ENCODE results near the gene RAB7B. TPM values are rescaled to one million over a fixed set of nuclear protein-coding genes. Genes with fewer than 3 reads are reported as not detected.

The RAB7B gene
- total and polyA plus RNA-seq, 9 of the 15 experiments (the other 6 are each of a cell fraction or from before 2014, with no cell fraction given), result 0.03 to 0.29 (median 0.07) TPM; not detected in 4

DNA sequence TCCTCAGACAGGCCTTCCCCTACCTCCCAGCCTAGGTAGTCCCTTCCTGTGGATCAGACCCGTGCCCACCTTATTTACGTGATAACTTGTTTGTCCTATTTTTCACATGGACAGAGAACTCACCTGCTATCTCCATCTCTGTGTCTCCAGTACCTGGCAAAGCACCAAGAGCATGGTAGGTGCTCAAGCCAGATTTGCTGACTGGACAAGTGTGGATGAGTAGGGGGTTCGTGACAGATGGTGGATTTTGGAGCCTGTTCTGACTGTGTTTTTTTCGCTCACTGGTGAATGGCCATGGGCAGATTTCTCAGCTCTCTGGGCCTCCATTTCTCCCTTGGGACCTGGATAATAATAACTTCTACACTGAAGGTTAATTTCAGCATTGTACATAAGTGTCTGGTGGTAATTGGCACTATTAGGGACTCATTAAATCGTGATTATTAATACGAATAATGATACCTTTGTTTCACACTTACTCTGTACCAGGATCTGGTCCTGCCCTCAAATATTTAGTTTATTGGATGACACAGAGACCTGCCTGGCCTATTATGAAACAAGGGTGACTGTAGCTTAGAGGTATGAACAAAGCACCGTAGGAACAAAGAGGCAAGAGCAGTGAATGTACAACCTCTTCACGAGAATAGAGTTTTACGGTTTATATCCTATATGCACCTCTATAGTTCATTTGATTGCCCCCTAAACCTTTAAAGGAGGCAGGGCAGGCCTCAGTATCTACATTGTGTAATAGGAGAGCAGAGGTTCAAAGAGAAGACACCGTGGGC is 35.5 kb downstream of the RAB7B start (continued):
- TF ChIP-seq, protein P1, sequence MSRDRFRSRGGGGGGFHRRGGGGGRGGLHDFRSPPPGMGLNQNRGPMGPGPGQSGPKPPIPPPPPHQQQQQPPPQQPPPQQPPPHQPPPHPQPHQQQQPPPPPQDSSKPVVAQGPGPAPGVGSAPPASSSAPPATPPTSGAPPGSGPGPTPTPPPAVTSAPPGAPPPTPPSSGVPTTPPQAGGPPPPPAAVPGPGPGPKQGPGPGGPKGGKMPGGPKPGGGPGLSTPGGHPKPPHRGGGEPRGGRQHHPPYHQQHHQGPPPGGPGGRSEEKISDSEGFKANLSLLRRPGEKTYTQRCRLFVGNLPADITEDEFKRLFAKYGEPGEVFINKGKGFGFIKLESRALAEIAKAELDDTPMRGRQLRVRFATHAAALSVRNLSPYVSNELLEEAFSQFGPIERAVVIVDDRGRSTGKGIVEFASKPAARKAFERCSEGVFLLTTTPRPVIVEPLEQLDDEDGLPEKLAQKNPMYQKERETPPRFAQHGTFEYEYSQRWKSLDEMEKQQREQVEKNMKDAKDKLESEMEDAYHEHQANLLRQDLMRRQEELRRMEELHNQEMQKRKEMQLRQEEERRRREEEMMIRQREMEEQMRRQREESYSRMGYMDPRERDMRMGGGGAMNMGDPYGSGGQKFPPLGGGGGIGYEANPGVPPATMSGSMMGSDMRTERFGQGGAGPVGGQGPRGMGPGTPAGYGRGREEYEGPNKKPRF (IDR thresholded peaks at IDR 0.05; ENCODE audit: low read depth, low read length), result no peak
- TF ChIP-seq, protein P2, sequence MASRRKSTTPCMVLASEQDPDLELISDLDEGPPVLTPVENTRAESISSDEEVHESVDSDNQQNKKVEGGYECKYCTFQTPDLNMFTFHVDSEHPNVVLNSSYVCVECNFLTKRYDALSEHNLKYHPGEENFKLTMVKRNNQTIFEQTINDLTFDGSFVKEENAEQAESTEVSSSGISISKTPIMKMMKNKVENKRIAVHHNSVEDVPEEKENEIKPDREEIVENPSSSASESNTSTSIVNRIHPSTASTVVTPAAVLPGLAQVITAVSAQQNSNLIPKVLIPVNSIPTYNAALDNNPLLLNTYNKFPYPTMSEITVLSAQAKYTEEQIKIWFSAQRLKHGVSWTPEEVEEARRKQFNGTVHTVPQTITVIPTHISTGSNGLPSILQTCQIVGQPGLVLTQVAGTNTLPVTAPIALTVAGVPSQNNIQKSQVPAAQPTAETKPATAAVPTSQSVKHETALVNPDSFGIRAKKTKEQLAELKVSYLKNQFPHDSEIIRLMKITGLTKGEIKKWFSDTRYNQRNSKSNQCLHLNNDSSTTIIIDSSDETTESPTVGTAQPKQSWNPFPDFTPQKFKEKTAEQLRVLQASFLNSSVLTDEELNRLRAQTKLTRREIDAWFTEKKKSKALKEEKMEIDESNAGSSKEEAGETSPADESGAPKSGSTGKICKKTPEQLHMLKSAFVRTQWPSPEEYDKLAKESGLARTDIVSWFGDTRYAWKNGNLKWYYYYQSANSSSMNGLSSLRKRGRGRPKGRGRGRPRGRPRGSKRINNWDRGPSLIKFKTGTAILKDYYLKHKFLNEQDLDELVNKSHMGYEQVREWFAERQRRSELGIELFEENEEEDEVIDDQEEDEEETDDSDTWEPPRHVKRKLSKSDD (conservative IDR thresholded peaks at IDR 0.05; ENCODE audit: low read length), result no peak
- TF ChIP-seq ZNF316 (IDR thresholded peaks at IDR 0.05), result peak; percentile 79
- TF ChIP-seq ELF4 (CRISPR knock-in tag; IDR thresholded peaks at IDR 0.05), result no peak
- TF ChIP-seq ZNF274 (IDR thresholded peaks at IDR 0.05; ENCODE audit: borderline replicate concordance, low read depth, low read length), result no peak
- TF ChIP-seq, protein P3, sequence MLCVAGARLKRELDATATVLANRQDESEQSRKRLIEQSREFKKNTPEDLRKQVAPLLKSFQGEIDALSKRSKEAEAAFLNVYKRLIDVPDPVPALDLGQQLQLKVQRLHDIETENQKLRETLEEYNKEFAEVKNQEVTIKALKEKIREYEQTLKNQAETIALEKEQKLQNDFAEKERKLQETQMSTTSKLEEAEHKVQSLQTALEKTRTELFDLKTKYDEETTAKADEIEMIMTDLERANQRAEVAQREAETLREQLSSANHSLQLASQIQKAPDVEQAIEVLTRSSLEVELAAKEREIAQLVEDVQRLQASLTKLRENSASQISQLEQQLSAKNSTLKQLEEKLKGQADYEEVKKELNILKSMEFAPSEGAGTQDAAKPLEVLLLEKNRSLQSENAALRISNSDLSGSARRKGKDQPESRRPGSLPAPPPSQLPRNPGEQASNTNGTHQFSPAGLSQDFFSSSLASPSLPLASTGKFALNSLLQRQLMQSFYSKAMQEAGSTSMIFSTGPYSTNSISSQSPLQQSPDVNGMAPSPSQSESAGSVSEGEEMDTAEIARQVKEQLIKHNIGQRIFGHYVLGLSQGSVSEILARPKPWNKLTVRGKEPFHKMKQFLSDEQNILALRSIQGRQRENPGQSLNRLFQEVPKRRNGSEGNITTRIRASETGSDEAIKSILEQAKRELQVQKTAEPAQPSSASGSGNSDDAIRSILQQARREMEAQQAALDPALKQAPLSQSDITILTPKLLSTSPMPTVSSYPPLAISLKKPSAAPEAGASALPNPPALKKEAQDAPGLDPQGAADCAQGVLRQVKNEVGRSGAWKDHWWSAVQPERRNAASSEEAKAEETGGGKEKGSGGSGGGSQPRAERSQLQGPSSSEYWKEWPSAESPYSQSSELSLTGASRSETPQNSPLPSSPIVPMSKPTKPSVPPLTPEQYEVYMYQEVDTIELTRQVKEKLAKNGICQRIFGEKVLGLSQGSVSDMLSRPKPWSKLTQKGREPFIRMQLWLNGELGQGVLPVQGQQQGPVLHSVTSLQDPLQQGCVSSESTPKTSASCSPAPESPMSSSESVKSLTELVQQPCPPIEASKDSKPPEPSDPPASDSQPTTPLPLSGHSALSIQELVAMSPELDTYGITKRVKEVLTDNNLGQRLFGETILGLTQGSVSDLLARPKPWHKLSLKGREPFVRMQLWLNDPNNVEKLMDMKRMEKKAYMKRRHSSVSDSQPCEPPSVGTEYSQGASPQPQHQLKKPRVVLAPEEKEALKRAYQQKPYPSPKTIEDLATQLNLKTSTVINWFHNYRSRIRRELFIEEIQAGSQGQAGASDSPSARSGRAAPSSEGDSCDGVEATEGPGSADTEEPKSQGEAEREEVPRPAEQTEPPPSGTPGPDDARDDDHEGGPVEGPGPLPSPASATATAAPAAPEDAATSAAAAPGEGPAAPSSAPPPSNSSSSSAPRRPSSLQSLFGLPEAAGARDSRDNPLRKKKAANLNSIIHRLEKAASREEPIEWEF (CRISPR knock-in tag; IDR thresholded peaks at IDR 0.05), result no peak
